Mesenchymal stem cell (in vitro differentiated cells and primary cell): ENCODE results near the gene APOM.

ENCODE experiments used
- DNase-seq: peaks from one replicate; pipeline ENCODE4 v3.0.0-alpha.2; 2013
- H2AFZ ChIP-seq: one replicate; pipeline ENCODE4 v1.6.1; 2013; ENCODE audit warnings: low read depth, mild to moderate bottlenecking, control low read depth, inconsistent platforms, low read length, moderate library complexity
- H2AK5ac ChIP-seq: 2 replicates; pipeline ENCODE4 v1.6.1; 2013; ENCODE audit warnings: low read length, moderate library complexity, mild to moderate bottlenecking, inconsistent platforms; ENCODE audit not compliant: severe bottlenecking
- H2BK120ac ChIP-seq: one replicate; pipeline ENCODE4 v1.6.1; 2013; ENCODE audit warnings: low read depth, mild to moderate bottlenecking, inconsistent platforms, low read length, moderate library complexity
- H2BK12ac ChIP-seq, 2 experiments: one replicate each; pipeline ENCODE4 v1.6.1; 2013; ENCODE audit warnings: inconsistent platforms in 2 of 2, low read length in 2 of 2, mild to moderate bottlenecking in 2 of 2, moderate library complexity in 2 of 2, control low read depth in 1 of 2
- H2BK15ac ChIP-seq: one replicate; pipeline ENCODE4 v1.6.1; 2013; ENCODE audit warnings: mild to moderate bottlenecking, low read depth, inconsistent platforms; ENCODE audit not compliant: poor library complexity, severe bottlenecking
- H2BK5ac ChIP-seq: 2 replicates; pipeline ENCODE4 v1.6.1; 2013; ENCODE audit warnings: low read depth, mild to moderate bottlenecking, low read length, control low read depth, inconsistent platforms; ENCODE audit not compliant: poor library complexity, severe bottlenecking
- H3K14ac ChIP-seq, 2 experiments: one replicate each; pipeline ENCODE4 v1.6.1; 2013; ENCODE audit warnings: inconsistent platforms in 2 of 2, low read length in 2 of 2, control low read depth in 1 of 2, mild to moderate bottlenecking in 1 of 2, moderate library complexity in 1 of 2
- H3K18ac ChIP-seq, 2 experiments: one replicate each; pipeline ENCODE4 v1.6.1; 2013; ENCODE audit warnings: inconsistent platforms in 2 of 2, low read length in 2 of 2, control low read depth in 1 of 2, low read depth in 1 of 2, mild to moderate bottlenecking in 1 of 2
- H3K23ac ChIP-seq, 2 experiments: one replicate each; pipeline ENCODE4 v1.6.1; 2013; ENCODE audit warnings: inconsistent platforms in 2 of 2, low read length in 2 of 2, mild to moderate bottlenecking in 2 of 2, moderate library complexity in 2 of 2, control low read depth in 1 of 2
- H3K27ac ChIP-seq: 2 replicates; pipeline ENCODE4 v1.5.1; 2013; ENCODE audit warnings: mild to moderate bottlenecking, moderate library complexity, low read length, control low read depth, inconsistent platforms; ENCODE audit not compliant: poor library complexity, severe bottlenecking
- H3K27me3 ChIP-seq, 2 experiments: 2 replicates each; pipeline versions ENCODE4 v1.6.1 to v1.7.0; 2013; ENCODE audit warnings: low read length in 2 of 2, mild to moderate bottlenecking in 2 of 2, moderate library complexity in 2 of 2, control low read depth in 1 of 2, inconsistent platforms in 1 of 2; ENCODE audit not compliant: control insufficient read depth in 1 of 2, insufficient read depth in 1 of 2
- H3K36me3 ChIP-seq, 2 experiments: 2 replicates each; pipeline versions ENCODE4 v1.6.1 to v1.7.0; 2013; ENCODE audit warnings: low read length in 2 of 2, control low read depth in 1 of 2, inconsistent platforms in 1 of 2, low read depth in 1 of 2, mild to moderate bottlenecking in 1 of 2; ENCODE audit not compliant: insufficient read depth in 2 of 2, control insufficient read depth in 1 of 2
- H3K4ac ChIP-seq, 2 experiments: one replicate each; pipeline ENCODE4 v1.6.1; 2013; ENCODE audit warnings: inconsistent platforms in 2 of 2, low read length in 2 of 2, mild to moderate bottlenecking in 2 of 2, moderate library complexity in 2 of 2, control low read depth in 1 of 2, low read depth in 1 of 2
- H3K4me1 ChIP-seq: 2 replicates; pipeline ENCODE4 v1.6.1; 2013; ENCODE audit warnings: low read depth, low read length, control low read depth; ENCODE audit not compliant: control insufficient read depth, insufficient read depth
- H3K4me2 ChIP-seq: 2 replicates; pipeline ENCODE4 v1.6.1; 2013; ENCODE audit warnings: low read length, mild to moderate bottlenecking, inconsistent platforms; ENCODE audit not compliant: poor library complexity, severe bottlenecking
- H3K4me3 ChIP-seq, 2 experiments: 2 replicates each; pipeline versions ENCODE4 v1.5.1 to v1.7.0; 2013; ENCODE audit warnings: low read length in 2 of 2, mild to moderate bottlenecking in 2 of 2, control low read depth in 1 of 2, low read depth in 1 of 2; ENCODE audit not compliant: insufficient read depth in 1 of 2
- H3K79me1 ChIP-seq: replicated peaks from 2 replicates; pipeline ENCODE4 v1.6.1; 2013; ENCODE audit warnings: mild to moderate bottlenecking, control low read depth, low read length, inconsistent platforms; ENCODE audit not compliant: poor library complexity, severe bottlenecking
- H3K9ac ChIP-seq: 2 replicates; pipeline ENCODE4 v1.7.0; 2013; ENCODE audit warnings: mild to moderate bottlenecking, low read length, moderate library complexity
- H3K9me3 ChIP-seq: 2 replicates; pipeline ENCODE4 v1.7.0; 2013; ENCODE audit warnings: mild to moderate bottlenecking, low read length; ENCODE audit not compliant: control insufficient read depth
- H4K8ac ChIP-seq: one replicate; pipeline ENCODE4 v1.6.1; 2013; ENCODE audit warnings: inconsistent platforms, mild to moderate bottlenecking, low read length, moderate library complexity
- H4K91ac ChIP-seq: one replicate; pipeline ENCODE4 v1.6.1; 2013; ENCODE audit warnings: mild to moderate bottlenecking, low read length, inconsistent platforms
- WGBS: methylation state at CpG from one replicate; pipeline ENCODE4 v1.1.7; 2013; ENCODE audit warnings: mixed read lengths; 5-methylcytosine and 5-hydroxymethylcytosine counted together

Gene APOM

GRCh38 chr6:31692886-31693285 is 37.2 kb downstream of the APOM start:
- Histone ChIP-seq H3K79me1 (peaks cover 13% of the 10 kb centered on the region), H4K91ac (no peak overlapping the region), H3K23ac (no peak overlapping the region), H2BK5ac (no peak overlapping the region), H2AK5ac (no peak overlapping the region), H3K18ac (no peak overlapping the region), H3K27me3 (no peaks in the 10 kb centered on the region), H3K4me2 (no peak overlapping the region), H3K9ac (no peak overlapping the region), H2BK12ac (no peak overlapping the region), H3K4me1 (peaks cover 2% of the 10 kb centered on the region), H3K14ac (no peak overlapping the region), H3K9me3 (no peaks in the 10 kb centered on the region), H3K4ac (no peak overlapping the region), H2BK120ac (no peak overlapping the region), H4K8ac (no peak overlapping the region), H3K4me3 (no peak overlapping the region), H3K27ac (no peak overlapping the region), H2BK15ac (no peak overlapping the region), H3K36me3 (peaks cover 72 to 85% of the 10 kb centered on the region in 2 experiments), H2AFZ (no peak overlapping the region)
- 92% methylated on average over 9 of the region's 9 CpGs for WGBS
- no peak for DNase-seq

- Histone ChIP-seq H2BK5ac (no peak overlapping the region), H2BK15ac (no peak overlapping the region), H3K9me3 (no peaks in the 10 kb centered on the region), H3K9ac (no peak overlapping the region), H3K14ac (no peak overlapping the region), H4K8ac (no peak overlapping the region), H3K4ac (no peak overlapping the region), H3K4me3 (no peak overlapping the region), H3K4me2 (no peak overlapping the region), H3K27ac (no peak overlapping the region), H3K18ac (no peak overlapping the region), H3K4me1 (peaks cover 2% of the 10 kb centered on the region), H2BK120ac (no peak overlapping the region), H4K91ac (no peak overlapping the region), H2BK12ac (no peak overlapping the region), H3K79me1 (peaks cover 13% of the 10 kb centered on the region), H3K23ac (no peak overlapping the region), H2AFZ (no peak overlapping the region), H3K27me3 (no peaks in the 10 kb centered on the region), H3K36me3 (peaks cover 66 to 79% of the 10 kb centered on the region in 2 experiments), H2AK5ac (no peak overlapping the region)
- DNase-seq: no peak
- WGBS: 96% methylated on average over 5 of the region's 6 CpGs
Observed at GRCh38 chr6:31693535-31693934, 37.8 kb downstream of the APOM start.

GRCh38 chr6:31697555-31697954 is 41.9 kb downstream of the APOM start:
- Histone ChIP-seq H3K27me3 (no peaks in the 10 kb centered on the region), H2BK12ac (no peak overlapping the region), H3K4me1 (peaks cover 10% of the 10 kb centered on the region), H4K8ac (no peak overlapping the region), H3K27ac (no peak overlapping the region), H3K9ac (peak overlapping the region; percentile 53), H3K18ac (no peak overlapping the region), H3K4me3 (no peak overlapping the region), H2BK15ac (no peak overlapping the region), H2BK5ac (no peak overlapping the region), H3K36me3 (peaks cover 43 to 56% of the 10 kb centered on the region in 2 experiments), H3K4me2 (no peak overlapping the region), H2BK120ac (no peak overlapping the region), H3K9me3 (no peaks in the 10 kb centered on the region), H3K4ac (no peak overlapping the region), H2AK5ac (no peak overlapping the region), H3K23ac (no peak overlapping the region), H2AFZ (no peak overlapping the region), H3K79me1 (peaks cover 20% of the 10 kb centered on the region), H3K14ac (no peak overlapping the region), H4K91ac (no peak overlapping the region)
- DNase-seq: no peak
- WGBS: 56% methylated on average over 3 of the region's 3 CpGs

- 96% methylated on average over 4 of the region's 5 CpGs for WGBS
- H3K27me3 ChIP-seq: no peaks in the 10 kb centered on the region
- no peak overlapping the region for H3K4ac ChIP-seq
- H2BK120ac ChIP-seq: no peak overlapping the region
- H2BK5ac ChIP-seq: no peak overlapping the region
- no peak for DNase-seq
- peaks cover 15 to 28% of the 10 kb centered on the region in 2 experiments for H3K36me3 ChIP-seq
- peaks cover 15% of the 10 kb centered on the region for H3K4me1 ChIP-seq
- peak overlapping the region; percentile 35 for H4K8ac ChIP-seq
- no peak overlapping the region for H2AFZ ChIP-seq
- no peak overlapping the region for H3K27ac ChIP-seq
- H3K4me3 ChIP-seq: peak overlapping the region in 1 of 2 experiments; percentile 97
- peaks cover 18% of the 10 kb centered on the region for H3K79me1 ChIP-seq
- H2BK12ac ChIP-seq: no peak overlapping the region
- H3K4me2 ChIP-seq: no peak overlapping the region
- no peak overlapping the region for H2AK5ac ChIP-seq
- no peak overlapping the region for H3K23ac ChIP-seq
- H3K18ac ChIP-seq: no peak overlapping the region
- H3K9me3 ChIP-seq: no peaks in the 10 kb centered on the region
- no peak overlapping the region for H2BK15ac ChIP-seq
- H3K9ac ChIP-seq: peak overlapping the region; percentile 98
- peak overlapping the region in 1 of 2 experiments; percentile 70 for H3K14ac ChIP-seq
- H4K91ac ChIP-seq: no peak overlapping the region
Observed at GRCh38 chr6:31700740-31701401, 45.2 kb downstream of the APOM start.
